Measurements from ENCODE around the gene RNF4. TPM values are rescaled to one million over a fixed set of nuclear protein-coding genes. Genes with fewer than 3 reads are reported as not detected.

RNF4 gene
- total RNA-seq, 1 donor from 2014 or later, result 95.4 TPM

- intact Hi-C loops (cut with micrococcal nuclease), result no loop called here
- Mint-ChIP-seq H3K27ac (no peak overlapping the region), H3K4me1 (peaks cover 2% of the 10 kb centered on the region), H3K36me3 (ENCODE audit: low read depth) (no peaks in the 10 kb centered on the region), H3K4me3 (no peak overlapping the region), H3K27me3 (no peaks in the 10 kb centered on the region), H3K9me3 (no peaks in the 10 kb centered on the region)
- DNase-seq, result no peak
Observed at GRCh38 chr4:2443956-2444740, 24.8 kb upstream of the RNF4 start.

GRCh38 chr4:2445130-2445529 lies 23.8 kb upstream of the RNF4 start:
- no peaks in the 10 kb centered on the region for H3K36me3 Mint-ChIP-seq (ENCODE audit: low read depth)
- no peak overlapping the region for H3K27ac Mint-ChIP-seq
- DNase-seq, result no peak
- peaks cover 2% of the 10 kb centered on the region for H3K4me1 Mint-ChIP-seq
- no peaks in the 10 kb centered on the region for H3K9me3 Mint-ChIP-seq
- intact Hi-C loops (cut with micrococcal nuclease), result no loop called here
- no peak overlapping the region for H3K4me3 Mint-ChIP-seq
- no peaks in the 10 kb centered on the region for H3K27me3 Mint-ChIP-seq

- peaks cover 2% of the 10 kb centered on the region for H3K4me1 Mint-ChIP-seq
- intact Hi-C loops (cut with micrococcal nuclease), result no loop called here
- H3K4me3 Mint-ChIP-seq, result no peak overlapping the region
- H3K27ac Mint-ChIP-seq, result no peak overlapping the region
- H3K27me3 Mint-ChIP-seq, result no peaks in the 10 kb centered on the region
- DNase-seq, result no peak
- no peaks in the 10 kb centered on the region for H3K9me3 Mint-ChIP-seq
- H3K36me3 Mint-ChIP-seq (ENCODE audit: low read depth), result no peaks in the 10 kb centered on the region
Observed at GRCh38 chr4:2445571-2445970, 23.3 kb upstream of the RNF4 start.

- intact Hi-C loops (cut with micrococcal nuclease), result no loop called here
Observed at GRCh38 chr4:2446656-2447564, 22.0 kb upstream of the RNF4 start.

GRCh38 chr4:2448589-2448988 lies 20.3 kb upstream of the RNF4 start:
- Mint-ChIP-seq H3K27me3 (no peaks in the 10 kb centered on the region), H3K9me3 (no peaks in the 10 kb centered on the region), H3K4me1 (no peaks in the 10 kb centered on the region), H3K27ac (no peak overlapping the region), H3K36me3 (ENCODE audit: low read depth) (no peaks in the 10 kb centered on the region), H3K4me3 (no peak overlapping the region)
- intact Hi-C loops (cut with micrococcal nuclease), result no loop called here
- DNase-seq, result no peak

More at GRCh38 chr4:2446656-2447564, 22.0 kb upstream of the RNF4 start:
- Mint-ChIP-seq H3K27ac (no peak overlapping the region), H3K9me3 (no peaks in the 10 kb centered on the region), H3K27me3 (no peaks in the 10 kb centered on the region), H3K4me3 (no peak overlapping the region), H3K4me1 (no peaks in the 10 kb centered on the region), H3K36me3 (ENCODE audit: low read depth) (no peaks in the 10 kb centered on the region)
- no peak for DNase-seq

- intact Hi-C loops (cut with micrococcal nuclease), result no loop called here
- H3K27ac Mint-ChIP-seq, result no peak overlapping the region
- no peaks in the 10 kb centered on the region for H3K4me1 Mint-ChIP-seq
- no peak for DNase-seq
- H3K9me3 Mint-ChIP-seq, result no peaks in the 10 kb centered on the region
- H3K4me3 Mint-ChIP-seq, result no peak overlapping the region
- no peaks in the 10 kb centered on the region for H3K36me3 Mint-ChIP-seq (ENCODE audit: low read depth)
- H3K27me3 Mint-ChIP-seq, result no peaks in the 10 kb centered on the region
Observed at GRCh38 chr4:2449051-2449450, 19.9 kb upstream of the RNF4 start.

GRCh38 chr4:2449511-2450392 lies 19.2 kb upstream of the RNF4 start:
- Mint-ChIP-seq H3K4me3 (no peak overlapping the region), H3K27ac (no peak overlapping the region), H3K4me1 (no peaks in the 10 kb centered on the region), H3K27me3 (no peaks in the 10 kb centered on the region), H3K9me3 (no peaks in the 10 kb centered on the region), H3K36me3 (ENCODE audit: low read depth) (no peaks in the 10 kb centered on the region)
- intact Hi-C loops (cut with micrococcal nuclease), result no loop called here
- DNase-seq, result no peak

- H3K27ac Mint-ChIP-seq, result no peak overlapping the region
- no peaks in the 10 kb centered on the region for H3K9me3 Mint-ChIP-seq
- H3K4me1 Mint-ChIP-seq, result no peaks in the 10 kb centered on the region
- intact Hi-C loops (cut with micrococcal nuclease), result no loop called here
- H3K27me3 Mint-ChIP-seq, result no peaks in the 10 kb centered on the region
- H3K4me3 Mint-ChIP-seq, result no peak overlapping the region
- no peak for DNase-seq
- H3K36me3 Mint-ChIP-seq (ENCODE audit: low read depth), result no peaks in the 10 kb centered on the region
Observed at GRCh38 chr4:2450394-2451035, 18.4 kb upstream of the RNF4 start.

- intact Hi-C loops (cut with micrococcal nuclease), result no loop called here
- no peaks in the 10 kb centered on the region for H3K4me1 Mint-ChIP-seq
- no peaks in the 10 kb centered on the region for H3K27me3 Mint-ChIP-seq
- no peaks in the 10 kb centered on the region for H3K36me3 Mint-ChIP-seq (ENCODE audit: low read depth)
- no peak for DNase-seq
- H3K4me3 Mint-ChIP-seq, result no peak overlapping the region
- no peak overlapping the region for H3K27ac Mint-ChIP-seq
- no peaks in the 10 kb centered on the region for H3K9me3 Mint-ChIP-seq
Observed at GRCh38 chr4:2451036-2451520, 17.8 kb upstream of the RNF4 start.

- no peak for DNase-seq
- H3K36me3 Mint-ChIP-seq (ENCODE audit: low read depth), result no peaks in the 10 kb centered on the region
- intact Hi-C loops (cut with micrococcal nuclease), result no loop called here
- no peak overlapping the region for H3K4me3 Mint-ChIP-seq
- H3K27ac Mint-ChIP-seq, result no peak overlapping the region
- H3K9me3 Mint-ChIP-seq, result no peaks in the 10 kb centered on the region
- no peaks in the 10 kb centered on the region for H3K4me1 Mint-ChIP-seq
- H3K27me3 Mint-ChIP-seq, result no peaks in the 10 kb centered on the region
Observed at GRCh38 chr4:2451821-2452785, 16.8 kb upstream of the RNF4 start.

GRCh38 chr4:2457481-2458295 lies 11.2 kb upstream of the RNF4 start:
- Mint-ChIP-seq H3K27me3 (peaks cover 12% of the 10 kb centered on the region), H3K36me3 (ENCODE audit: low read depth) (no peaks in the 10 kb centered on the region), H3K4me1 (peaks cover 4% of the 10 kb centered on the region), H3K27ac (no peak overlapping the region), H3K9me3 (no peaks in the 10 kb centered on the region), H3K4me3 (no peak overlapping the region)
- no peak for DNase-seq
- intact Hi-C loops (cut with micrococcal nuclease), result no loop called here
